Measurements from ENCODE around the gene GPBAR1. TPM values are rescaled to one million over a fixed set of nuclear protein-coding genes. Genes with fewer than 3 reads are reported as not detected.

The GPBAR1 gene
- total RNA-seq, 1 donor from 2014 or later: under 0.01 TPM

DNA sequence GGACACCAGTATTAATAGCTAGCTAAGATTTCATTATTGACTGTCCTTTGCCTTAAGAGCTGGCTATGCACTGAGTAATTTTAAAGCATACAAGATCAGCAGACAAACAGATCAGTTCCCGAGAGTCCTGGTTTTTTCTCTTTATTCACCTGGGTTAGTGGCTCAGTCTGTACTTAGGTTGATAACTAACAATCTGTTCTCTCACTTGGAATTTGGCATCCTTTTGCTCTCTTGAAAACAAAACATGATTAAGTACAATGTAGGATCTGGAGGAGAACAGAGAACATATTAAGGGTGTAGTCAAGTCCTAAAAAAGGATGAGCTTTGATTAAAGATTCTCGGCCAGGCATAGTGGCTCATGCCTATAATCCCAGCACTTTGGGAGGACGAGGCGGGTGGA lies 27.3 kb upstream of the GPBAR1 start:
- Histone ChIP-seq H3K4me3 (ENCODE audit: low read depth, low read length) (no peak overlapping the region), H3K27me3 (ENCODE audit: control insufficient read depth, insufficient read depth, low read length) (no peaks in the 10 kb centered on the region), H3K36me3 (ENCODE audit: control insufficient read depth, insufficient read depth, low read length) (peaks cover 31% of the 10 kb centered on the region)
- TF ChIP-seq, protein P1, sequence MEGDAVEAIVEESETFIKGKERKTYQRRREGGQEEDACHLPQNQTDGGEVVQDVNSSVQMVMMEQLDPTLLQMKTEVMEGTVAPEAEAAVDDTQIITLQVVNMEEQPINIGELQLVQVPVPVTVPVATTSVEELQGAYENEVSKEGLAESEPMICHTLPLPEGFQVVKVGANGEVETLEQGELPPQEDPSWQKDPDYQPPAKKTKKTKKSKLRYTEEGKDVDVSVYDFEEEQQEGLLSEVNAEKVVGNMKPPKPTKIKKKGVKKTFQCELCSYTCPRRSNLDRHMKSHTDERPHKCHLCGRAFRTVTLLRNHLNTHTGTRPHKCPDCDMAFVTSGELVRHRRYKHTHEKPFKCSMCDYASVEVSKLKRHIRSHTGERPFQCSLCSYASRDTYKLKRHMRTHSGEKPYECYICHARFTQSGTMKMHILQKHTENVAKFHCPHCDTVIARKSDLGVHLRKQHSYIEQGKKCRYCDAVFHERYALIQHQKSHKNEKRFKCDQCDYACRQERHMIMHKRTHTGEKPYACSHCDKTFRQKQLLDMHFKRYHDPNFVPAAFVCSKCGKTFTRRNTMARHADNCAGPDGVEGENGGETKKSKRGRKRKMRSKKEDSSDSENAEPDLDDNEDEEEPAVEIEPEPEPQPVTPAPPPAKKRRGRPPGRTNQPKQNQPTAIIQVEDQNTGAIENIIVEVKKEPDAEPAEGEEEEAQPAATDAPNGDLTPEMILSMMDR (IDR thresholded peaks at IDR 0.05; ENCODE audit: insufficient read depth, low read length, severe bottlenecking): no peak
- DNase-seq (ENCODE audit: low read depth) (no peak), FAIRE-seq (no peak)

DNA sequence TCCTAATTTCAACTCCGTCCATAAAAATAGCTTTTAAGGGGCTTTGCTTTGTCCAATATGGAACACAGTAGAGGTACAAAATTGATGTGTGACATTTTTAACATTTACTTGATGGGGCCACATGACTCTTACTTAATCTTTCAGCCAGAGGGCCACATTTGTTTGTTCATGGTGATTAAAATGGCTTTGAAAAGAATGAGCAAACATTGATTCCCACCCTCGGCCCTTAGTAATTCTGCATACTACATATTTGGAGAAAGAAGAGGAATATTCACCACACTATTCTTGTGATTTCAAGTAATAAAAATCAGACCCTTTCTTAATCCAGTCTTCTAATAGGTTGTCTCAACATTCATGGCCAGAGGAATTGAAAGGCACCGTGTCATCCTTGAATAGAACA lies 26.3 kb upstream of the GPBAR1 start:
- FAIRE-seq: no peak
- TF ChIP-seq, protein P1 (IDR thresholded peaks at IDR 0.05; ENCODE audit: insufficient read depth, low read length, severe bottlenecking): no peak
- H3K4me3 ChIP-seq (ENCODE audit: low read depth, low read length): no peak overlapping the region
- no peak for DNase-seq (ENCODE audit: low read depth)
- H3K27me3 ChIP-seq (ENCODE audit: control insufficient read depth, insufficient read depth, low read length): no peaks in the 10 kb centered on the region
- peaks cover 36% of the 10 kb centered on the region for H3K36me3 ChIP-seq (ENCODE audit: control insufficient read depth, insufficient read depth, low read length)

DNA sequence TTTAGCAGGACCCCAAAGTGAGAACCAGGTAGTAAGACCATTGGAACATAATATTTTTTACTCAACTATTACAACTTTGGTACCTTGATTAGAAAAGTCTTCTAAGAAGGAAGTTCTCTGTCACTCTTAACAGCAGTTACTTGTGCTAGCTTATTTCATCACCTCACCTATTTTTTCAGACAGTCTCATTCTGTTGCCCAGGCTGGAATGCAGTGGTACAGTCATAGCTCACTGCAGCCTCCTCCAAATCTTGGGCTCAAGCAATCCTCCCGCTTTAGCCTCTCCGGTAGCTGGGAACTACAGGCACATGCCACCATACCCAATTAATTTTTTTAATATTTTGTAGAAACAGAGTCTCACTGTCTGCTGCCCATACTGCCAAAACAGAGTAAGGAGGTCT lies 25.8 kb upstream of the GPBAR1 start:
- Histone ChIP-seq H3K36me3 (ENCODE audit: control insufficient read depth, insufficient read depth, low read length) (peaks cover 35% of the 10 kb centered on the region), H3K4me3 (ENCODE audit: low read depth, low read length) (no peak overlapping the region), H3K27me3 (ENCODE audit: control insufficient read depth, insufficient read depth, low read length) (no peaks in the 10 kb centered on the region)
- DNase-seq (ENCODE audit: low read depth) (no peak), FAIRE-seq (no peak)
- TF ChIP-seq, protein P1 (IDR thresholded peaks at IDR 0.05; ENCODE audit: insufficient read depth, low read length, severe bottlenecking): no peak

DNA sequence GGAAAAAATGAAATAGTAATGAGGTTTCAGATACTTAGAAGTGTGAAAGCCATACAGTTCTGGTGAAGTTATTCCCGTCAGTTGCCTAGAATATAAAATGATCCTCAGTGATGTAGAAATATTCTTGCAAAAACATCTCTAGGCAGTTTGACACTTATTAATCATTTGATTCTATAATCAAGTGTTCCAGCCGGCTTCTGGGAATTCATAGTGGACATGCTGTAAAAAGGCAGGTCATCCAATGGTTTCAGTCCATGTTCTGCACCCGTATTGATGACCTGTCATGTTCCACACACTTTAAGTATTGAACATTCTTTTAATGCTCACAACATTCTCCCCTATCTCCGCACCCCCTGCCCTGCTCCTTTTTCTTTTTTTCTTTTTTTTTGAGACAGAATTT lies 24.0 kb upstream of the GPBAR1 start:
- DNase-seq (ENCODE audit: low read depth) (no peak), FAIRE-seq (no peak)
- H3K27me3 ChIP-seq (ENCODE audit: control insufficient read depth, insufficient read depth, low read length): no peaks in the 10 kb centered on the region
- peaks cover 32% of the 10 kb centered on the region for H3K36me3 ChIP-seq (ENCODE audit: control insufficient read depth, insufficient read depth, low read length)
- no peak overlapping the region for H3K4me3 ChIP-seq (ENCODE audit: low read depth, low read length)
- TF ChIP-seq, protein P1 (IDR thresholded peaks at IDR 0.05; ENCODE audit: insufficient read depth, low read length, severe bottlenecking): no peak

DNA sequence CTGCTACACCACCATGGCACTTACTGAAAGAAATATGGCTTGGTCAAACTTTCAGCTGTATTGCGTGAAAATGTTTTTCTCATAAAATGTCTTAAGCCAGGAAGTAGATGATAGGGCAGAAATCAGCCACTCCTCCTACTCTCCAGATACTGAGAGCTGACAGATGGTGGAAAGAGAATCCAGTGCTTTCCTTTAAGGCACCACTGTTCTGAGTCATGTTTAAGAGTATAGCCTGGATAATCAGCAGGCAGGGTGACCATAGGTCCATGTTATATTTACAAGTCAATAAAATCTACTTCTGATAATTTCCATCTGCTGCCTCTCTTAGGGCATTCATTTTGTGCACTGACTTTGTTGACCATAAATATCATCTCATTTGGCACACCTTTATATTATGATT lies 21.9 kb upstream of the GPBAR1 start:
- FAIRE-seq (no peak), DNase-seq (ENCODE audit: low read depth) (no peak)
- H3K36me3 ChIP-seq (ENCODE audit: control insufficient read depth, insufficient read depth, low read length): peaks cover 37% of the 10 kb centered on the region
- no peaks in the 10 kb centered on the region for H3K27me3 ChIP-seq (ENCODE audit: control insufficient read depth, insufficient read depth, low read length)
- no peak overlapping the region for H3K4me3 ChIP-seq (ENCODE audit: low read depth, low read length)
- TF ChIP-seq, protein P1 (IDR thresholded peaks at IDR 0.05; ENCODE audit: insufficient read depth, low read length, severe bottlenecking): no peak

DNA sequence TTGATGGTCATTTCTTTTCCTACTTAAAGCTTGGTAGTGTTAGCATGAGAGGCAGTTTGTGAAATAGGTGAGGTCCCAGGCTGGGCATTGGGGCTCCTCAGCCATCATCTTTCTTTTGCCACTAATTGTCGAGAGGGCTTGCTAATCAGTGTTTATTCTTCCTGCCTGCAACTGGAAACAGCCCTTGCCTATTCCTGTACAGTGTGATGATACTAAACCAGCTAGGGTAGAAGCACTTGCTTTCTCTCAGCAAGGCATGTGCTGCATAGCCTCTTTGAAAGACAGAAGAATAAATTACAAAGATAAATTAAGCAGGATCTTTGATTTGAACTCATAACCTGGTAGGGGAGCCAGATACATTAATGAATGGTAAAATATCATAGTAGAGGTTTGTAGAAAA lies 16.6 kb upstream of the GPBAR1 start:
- DNase-seq (ENCODE audit: low read depth) (no peak), FAIRE-seq (no peak)
- no peaks in the 10 kb centered on the region for H3K27me3 ChIP-seq (ENCODE audit: control insufficient read depth, insufficient read depth, low read length)
- peaks cover 44% of the 10 kb centered on the region for H3K36me3 ChIP-seq (ENCODE audit: control insufficient read depth, insufficient read depth, low read length)
- no peak overlapping the region for H3K4me3 ChIP-seq (ENCODE audit: low read depth, low read length)
- TF ChIP-seq, protein P1 (IDR thresholded peaks at IDR 0.05; ENCODE audit: insufficient read depth, low read length, severe bottlenecking): no peak
